ENCODE data around the gene WDR5B. TPM values are rescaled to one million over a fixed set of nuclear protein-coding genes. Genes with fewer than 3 reads are reported as not detected.
A peak's percentile ranks its signal among the peaks of the same experiment; 100 is the strongest.

Gene WDR5B
- total and polyA plus RNA-seq, 2 of the 4 experiments (the other 2 are of a cell fraction) = 3.1 to 5.6 TPM

DNA sequence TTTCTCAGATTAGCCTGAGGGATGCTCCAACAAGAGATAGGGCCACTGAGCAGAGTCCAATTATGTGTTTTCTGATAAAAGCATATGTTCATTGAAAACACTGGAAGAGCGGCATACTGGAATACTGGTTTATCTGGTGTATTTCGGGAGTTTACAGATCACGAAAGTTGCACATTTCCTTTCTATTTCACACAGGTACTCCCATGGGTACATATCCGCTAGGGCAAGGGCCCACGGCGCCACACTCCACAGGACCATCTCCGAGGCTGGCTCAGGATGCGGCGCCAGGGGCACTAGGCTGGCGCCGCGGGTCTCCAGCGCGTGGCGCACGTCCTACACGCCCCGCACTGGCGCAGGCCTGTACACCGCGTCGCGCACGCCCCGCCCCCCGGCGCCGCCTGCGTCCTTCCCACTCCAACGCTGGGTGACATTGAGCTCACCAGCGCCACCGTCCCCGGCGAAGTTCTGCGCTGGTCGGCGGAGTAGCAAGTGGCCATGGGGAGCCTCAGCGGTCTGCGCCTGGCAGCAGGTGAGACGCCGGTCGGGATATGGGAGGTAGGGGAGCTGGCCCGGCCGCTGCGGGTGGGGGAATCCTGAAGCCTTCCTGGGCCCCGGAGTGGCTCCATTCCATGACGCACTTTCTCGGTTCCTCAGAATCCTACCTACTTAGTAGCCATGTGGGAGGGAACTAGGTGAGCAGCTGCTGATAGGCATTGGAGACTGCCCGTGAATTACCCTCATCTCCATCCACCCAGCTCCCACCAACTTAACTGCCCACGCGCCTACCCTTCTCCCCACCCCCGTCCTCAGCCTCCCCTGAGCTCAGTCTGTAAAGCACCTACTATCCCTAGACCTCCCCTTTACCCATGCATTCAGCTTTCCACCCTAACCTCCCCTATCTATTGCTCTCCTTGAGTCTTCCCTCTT is 31.8 kb downstream of the WDR5B start, which contains the start of gene FAM162A:
TSS of gene FAM162A (plus strand) at position 412 of the 927 bp plus-strand sequence. CDS start at position 496, 84 bp downstream.
- peak within 1 kb of the TSS; percentile 90 for H4K91ac ChIP-seq (ENCODE audit: insufficient read depth, low read depth, low read length)
- peak within 1 kb of the TSS; percentile 99 for H3K4me2 ChIP-seq (ENCODE audit: low read depth, low read length)
- DNase-seq (peak; percentile 80), ATAC-seq (ENCODE audit: low read depth) (peak; percentile 97)
- H2BK15ac ChIP-seq (ENCODE audit: low read depth, low read length) = peak within 1 kb of the TSS; percentile 71; the same call in 2 of the 3 replicates
- H4K20me1 ChIP-seq (ENCODE audit: insufficient read depth, low read length) = no peaks in the 10 kb centered on the region
- H3K23ac ChIP-seq (ENCODE audit: low read depth, low read length) = peak within 1 kb of the TSS; percentile 84
- dilution Hi-C loops (cut with HindIII; ENCODE audit: low sequenced_read_pairs, unreplicated experiment) = no loop called here
- H3K4me1 ChIP-seq (ENCODE audit: control insufficient read depth, insufficient read depth, low read length) = no peaks in the 10 kb centered on the region
- H4K5ac ChIP-seq (ENCODE audit: low read depth, low read length) = peak within 1 kb of the TSS; percentile 100
- H2BK20ac ChIP-seq (ENCODE audit: low read depth, low read length) = no peak within 1 kb of the TSS
- peak within 1 kb of the TSS; percentile 90 for H2AK5ac ChIP-seq (ENCODE audit: low read depth, low read length)
- H3K79me1 ChIP-seq (ENCODE audit: low read depth in 1 of 2, low read length in 2 of 2) = peaks cover 5 to 27% of the 10 kb centered on the region in 2 experiments; a peak in 3 of 4 replicates
- H3K9me3 ChIP-seq (ENCODE audit: control insufficient read depth, insufficient read depth, low read length) = no peaks in the 10 kb centered on the region
- peak within 1 kb of the TSS; percentile 95 for H3K18ac ChIP-seq (ENCODE audit: low read depth, low read length)
- peak within 1 kb of the TSS; percentile 94 for H3K14ac ChIP-seq (replicated peaks; ENCODE audit: low read depth, low read length)
- in situ Hi-C loops (cut with MboI; ENCODE audit: low sequenced_read_pairs) = no loop called here
- peak within 1 kb of the TSS; percentile 49; the same call in 1 of the 2 replicates for H2BK120ac ChIP-seq (ENCODE audit: low read depth, low read length)
- no peaks in the 10 kb centered on the region for H3K27me3 ChIP-seq (ENCODE audit: control insufficient read depth, insufficient read depth, low read length)
- peak within 1 kb of the TSS; percentile 93 for H3K4ac ChIP-seq (ENCODE audit: low read depth, low read length)
- WGBS, 2 experiments (ENCODE audit: extremely low coverage in 2 of 2, insufficient read length in 1 of 2) = 1% methylated on average over 22 of the region's 52 CpGs; no CpG with 5 or more reads in 1 of the 2 experiments
- peak within 1 kb of the TSS; percentile 92 for H3K4me3 ChIP-seq (ENCODE audit: insufficient read depth, low read depth, low read length)
- intact Hi-C loops (cut with micrococcal nuclease) = no loop called here
- peak within 1 kb of the TSS; percentile 91 for H2AK9ac ChIP-seq (replicated peaks; ENCODE audit: low read depth, low read length, poor library complexity)
- peak within 1 kb of the TSS; percentile 95 for H3K9ac ChIP-seq (ENCODE audit: low read depth, low read length)
- H3K36me3 ChIP-seq (ENCODE audit: control insufficient read depth, insufficient read depth, low read length) = no peaks in the 10 kb centered on the region
- H4K8ac ChIP-seq (ENCODE audit: low read depth in 2 of 2, low read length in 2 of 2) = peak within 1 kb of the TSS; percentile 94 to 100
- ChIA-PET POLR2A (ENCODE audit: unreplicated experiment) (interaction anchor here (0.9 kb wide), 1 partner anchor 9 kb away, joined by 5 read pairs; no protein-coding TSS in a partner anchor), CTCF (interaction anchor here (0.6 to 2.1 kb wide), 7 partner anchors 9 to 280 kb away, joined by 3 to 14 read pairs (median 3); no protein-coding TSS in a partner anchor)
- no TSS peak for BruUV-seq (replicated peaks)
- peak within 1 kb of the TSS; percentile 87 for H3K56ac ChIP-seq (ENCODE audit: extremely low read depth, insufficient read depth, low read length)
- H3K9me1 ChIP-seq (ENCODE audit: insufficient read depth, low read length) = peaks cover 3% of the 10 kb centered on the region; the same call in 1 of the 2 replicates
- H2BK5ac ChIP-seq (ENCODE audit: low read depth, low read length, poor library complexity, severe bottlenecking) = peak within 1 kb of the TSS; percentile 93
- peak within 1 kb of the TSS; percentile 95 for H3K27ac ChIP-seq (ENCODE audit: insufficient read depth, low read length)
- H2AFZ ChIP-seq (replicated peaks; ENCODE audit: low read length, poor library complexity) = peak within 1 kb of the TSS; percentile 98
- TF ChIP-seq USF2 (IDR thresholded peaks at IDR 0.05; ENCODE audit: low read depth, low read length) (no peak), POLR2A (IDR thresholded peaks at IDR 0.05; ENCODE audit: low read depth, low read length) (peak; percentile 75; the same call in 1 of the 2 replicates), RAD21 (IDR thresholded peaks at IDR 0.05; ENCODE audit: low read length) (peak; percentile 23; the same call in 1 of the 2 replicates), MAFK (IDR thresholded peaks at IDR 0.05; ENCODE audit: low read depth, low read length) (no peak), CEBPB (IDR thresholded peaks at IDR 0.05; ENCODE audit: low read depth, low read length) (no peak), RFX5 (IDR thresholded peaks at IDR 0.05; ENCODE audit: low read depth, low read length) (no peak), FOS (IDR thresholded peaks at IDR 0.05; ENCODE audit: low read depth, low read length) (no peak), BHLHE40 (IDR thresholded peaks at IDR 0.05; ENCODE audit: low read depth, low read length) (no peak), MXI1 (IDR thresholded peaks at IDR 0.05; ENCODE audit: borderline replicate concordance, low read depth, low read length) (peak; percentile 82; the same call in 1 of the 2 replicates), ELK1 (IDR thresholded peaks at IDR 0.05; ENCODE audit: borderline replicate concordance, low read depth, low read length) (no peak), RCOR1 (IDR thresholded peaks at IDR 0.05; ENCODE audit: insufficient replicate concordance, low read length) (no peak), SMC3 (IDR thresholded peaks at IDR 0.05; ENCODE audit: low read depth, low read length) (no peak)
- TF ChIP-seq, protein P1, sequence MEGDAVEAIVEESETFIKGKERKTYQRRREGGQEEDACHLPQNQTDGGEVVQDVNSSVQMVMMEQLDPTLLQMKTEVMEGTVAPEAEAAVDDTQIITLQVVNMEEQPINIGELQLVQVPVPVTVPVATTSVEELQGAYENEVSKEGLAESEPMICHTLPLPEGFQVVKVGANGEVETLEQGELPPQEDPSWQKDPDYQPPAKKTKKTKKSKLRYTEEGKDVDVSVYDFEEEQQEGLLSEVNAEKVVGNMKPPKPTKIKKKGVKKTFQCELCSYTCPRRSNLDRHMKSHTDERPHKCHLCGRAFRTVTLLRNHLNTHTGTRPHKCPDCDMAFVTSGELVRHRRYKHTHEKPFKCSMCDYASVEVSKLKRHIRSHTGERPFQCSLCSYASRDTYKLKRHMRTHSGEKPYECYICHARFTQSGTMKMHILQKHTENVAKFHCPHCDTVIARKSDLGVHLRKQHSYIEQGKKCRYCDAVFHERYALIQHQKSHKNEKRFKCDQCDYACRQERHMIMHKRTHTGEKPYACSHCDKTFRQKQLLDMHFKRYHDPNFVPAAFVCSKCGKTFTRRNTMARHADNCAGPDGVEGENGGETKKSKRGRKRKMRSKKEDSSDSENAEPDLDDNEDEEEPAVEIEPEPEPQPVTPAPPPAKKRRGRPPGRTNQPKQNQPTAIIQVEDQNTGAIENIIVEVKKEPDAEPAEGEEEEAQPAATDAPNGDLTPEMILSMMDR (conservative IDR thresholded peaks at IDR 0.05; ENCODE audit: low read depth, low read length) = peak; percentile 55
